SK-MEL-5 (cell line): Measurements from ENCODE around the gene DLEC1. TPM values are rescaled to one million over a fixed set of nuclear protein-coding genes. Genes with fewer than 3 reads are reported as not detected.

Experiments
- DNase-seq: peaks from one replicate; pipeline ENCODE4 v3.0.0-alpha.2; 2016; ENCODE audit warnings: low read depth, low spot score
- in situ Hi-C: cut with HindIII; loops from 2 replicates; pipeline ENCODE4 v1.10.0; 2016; ENCODE audit warnings: low sequenced_read_pairs, high pct_unique_total_duplicates, low pct_unique_long_range_greater_than_20kb
- polyA plus RNA-seq, 2 experiments: library from polyadenylated mRNA; depleted of rRNA; stranded (reverse); fragments of >200 nt; gene quantifications; 2 replicates each; pipeline ENCODE4 v1.2.3, GENCODE V29; 2015
- total RNA-seq: library from RNA; depleted of rRNA; stranded (reverse); fragments of >200 nt; shearing (Covaris generic); gene quantifications from 2 replicates; pipeline ENCODE4 v1.2.3, GENCODE V29; 2014; rRNA removed

The DLEC1 gene
- not detected in 2 replicates for total RNA-seq
- not detected in 2 replicates for polyA plus RNA-seq (2015; cell fraction: cytosol; rRNA removed)
- 0.26 TPM in 1 of 2 replicates, not detected in the other for polyA plus RNA-seq (2015; cell fraction: nucleus; rRNA removed)

GRCh38 chr3:38039101-38039898 lies at the start of gene DLEC1:
Gene DLEC1, plus strand, starts transcription at chr3:38039208. Its CDS starts 18 bp downstream, at chr3:38039226.
- no peak for DNase-seq

GRCh38 chr3:37989821-37990480 lies 49.1 kb upstream of the DLEC1 start:
- in situ Hi-C loops = no loop called here
- no peak for DNase-seq

More at GRCh38 chr3:38039101-38039898, at the start of gene DLEC1:
- in situ Hi-C loops = no loop called here

DNA sequence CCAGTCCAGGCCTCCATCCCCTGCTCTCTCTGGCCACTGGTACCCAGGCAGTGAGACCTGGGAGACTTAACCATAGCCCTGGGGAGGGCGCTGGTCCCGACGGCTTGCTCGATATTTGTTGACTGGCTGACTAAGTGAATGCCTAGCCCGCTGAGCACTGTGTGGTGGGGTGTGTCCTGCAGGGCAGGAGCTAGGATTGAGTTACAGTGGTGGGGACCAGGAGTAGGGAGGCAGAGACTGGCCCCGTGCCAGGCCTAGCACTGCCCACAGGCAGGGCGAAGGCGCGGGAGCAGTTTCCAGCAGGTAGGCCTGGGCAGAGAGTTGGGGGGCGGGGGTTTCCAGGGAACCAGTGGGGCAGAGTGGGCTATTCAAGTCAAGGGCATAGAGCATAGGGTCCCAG lies 48.5 kb upstream of the DLEC1 start, which contains the start of gene VILL:
Gene VILL (plus strand): TSS at position 260 of the 400 bp plus-strand sequence. CDS start 2,887 bp downstream, outside the sequence.
- in situ Hi-C loops = no loop called here
- DNase-seq = no peak

GRCh38 chr3:37991109-37991508 lies 47.9 kb upstream of the DLEC1 start:
- no peak for DNase-seq
- in situ Hi-C loops = no loop called here

- in situ Hi-C loops = no loop called here
- no peak for DNase-seq
These were observed 47.2 kb upstream of the DLEC1 start for GRCh38 chr3:37991823-37992222.

DNA sequence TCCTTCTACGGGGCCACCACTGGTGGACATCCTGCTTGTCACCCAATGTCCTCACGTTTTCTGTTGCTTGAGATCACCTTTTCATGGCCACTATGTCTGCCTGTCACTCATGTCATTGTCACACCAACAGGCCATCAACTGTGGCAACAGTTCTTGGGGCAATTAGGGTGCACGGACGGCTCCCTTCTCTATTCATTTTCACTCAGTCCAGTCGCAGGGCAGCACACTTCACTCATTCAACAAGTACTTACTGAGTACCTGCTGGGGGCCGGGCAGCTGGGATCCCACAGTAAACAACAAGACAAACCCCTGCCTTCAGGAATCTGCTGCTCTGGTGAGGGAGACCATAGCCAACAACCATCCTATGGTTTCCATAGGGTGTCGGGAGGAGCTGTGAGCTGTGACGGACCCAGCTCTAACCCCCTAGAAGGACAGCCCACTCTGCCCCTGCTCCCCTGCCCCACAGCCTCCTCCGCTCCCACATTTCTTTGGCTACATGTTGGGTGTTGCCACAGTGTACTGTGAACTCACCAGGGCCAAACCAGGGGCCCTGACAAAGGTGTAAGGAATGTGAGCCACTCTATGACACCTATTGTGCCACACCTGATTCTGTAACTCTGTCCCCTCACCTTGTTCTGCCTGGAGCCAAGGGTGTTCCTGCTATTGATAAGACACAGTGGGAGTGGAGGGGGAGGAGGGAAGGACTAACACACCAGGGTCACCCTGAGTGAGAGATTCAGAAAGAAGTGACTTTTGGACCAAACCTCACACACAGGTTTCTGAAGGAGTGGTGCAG lies 46.5 kb upstream of the DLEC1 start:
- in situ Hi-C loops = no loop called here
- DNase-seq = no peak

- DNase-seq = no peak
- in situ Hi-C loops = no loop called here
These were observed 45.9 kb upstream of the DLEC1 start for GRCh38 chr3:37993067-37993455.

DNA sequence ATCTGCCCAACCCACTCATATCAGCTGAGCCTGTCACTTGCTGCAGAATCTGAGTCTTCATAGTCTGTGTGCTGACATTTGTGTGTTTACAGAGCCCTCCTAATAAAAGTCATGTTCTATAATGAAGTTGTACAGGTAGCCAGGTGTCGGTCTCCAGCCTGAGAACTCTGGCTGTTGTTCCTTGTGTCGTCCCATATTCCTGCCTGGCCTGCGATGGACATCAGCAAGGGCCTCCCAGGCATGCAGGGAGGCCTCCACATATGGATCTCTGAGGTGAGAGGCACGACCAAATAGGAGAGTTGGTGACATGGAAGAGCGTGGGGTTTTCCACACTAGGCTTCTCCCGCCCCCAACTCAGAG lies 45.6 kb upstream of the DLEC1 start:
- no peak for DNase-seq
- in situ Hi-C loops = no loop called here

- peak; percentile 80 for DNase-seq
- in situ Hi-C loops = no loop called here
These were observed 45.0 kb upstream of the DLEC1 start for GRCh38 chr3:37993820-37994638.

DNA sequence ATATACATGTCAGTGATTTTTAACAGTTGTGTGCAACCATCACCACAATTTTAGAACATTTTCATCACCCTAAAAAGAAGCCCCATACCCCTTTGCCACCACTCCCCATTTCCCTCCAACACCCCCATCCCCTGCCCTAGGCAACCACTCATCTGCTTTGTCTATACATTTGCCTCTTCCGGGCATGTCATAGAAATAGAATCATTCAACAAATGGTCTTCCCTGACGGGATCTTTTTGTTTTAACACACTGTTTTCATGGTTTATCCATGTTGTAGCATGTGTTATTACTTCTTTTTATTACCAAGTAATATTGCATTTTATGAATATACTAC lies 44.4 kb upstream of the DLEC1 start:
- DNase-seq = no peak
- in situ Hi-C loops = no loop called here

DNA sequence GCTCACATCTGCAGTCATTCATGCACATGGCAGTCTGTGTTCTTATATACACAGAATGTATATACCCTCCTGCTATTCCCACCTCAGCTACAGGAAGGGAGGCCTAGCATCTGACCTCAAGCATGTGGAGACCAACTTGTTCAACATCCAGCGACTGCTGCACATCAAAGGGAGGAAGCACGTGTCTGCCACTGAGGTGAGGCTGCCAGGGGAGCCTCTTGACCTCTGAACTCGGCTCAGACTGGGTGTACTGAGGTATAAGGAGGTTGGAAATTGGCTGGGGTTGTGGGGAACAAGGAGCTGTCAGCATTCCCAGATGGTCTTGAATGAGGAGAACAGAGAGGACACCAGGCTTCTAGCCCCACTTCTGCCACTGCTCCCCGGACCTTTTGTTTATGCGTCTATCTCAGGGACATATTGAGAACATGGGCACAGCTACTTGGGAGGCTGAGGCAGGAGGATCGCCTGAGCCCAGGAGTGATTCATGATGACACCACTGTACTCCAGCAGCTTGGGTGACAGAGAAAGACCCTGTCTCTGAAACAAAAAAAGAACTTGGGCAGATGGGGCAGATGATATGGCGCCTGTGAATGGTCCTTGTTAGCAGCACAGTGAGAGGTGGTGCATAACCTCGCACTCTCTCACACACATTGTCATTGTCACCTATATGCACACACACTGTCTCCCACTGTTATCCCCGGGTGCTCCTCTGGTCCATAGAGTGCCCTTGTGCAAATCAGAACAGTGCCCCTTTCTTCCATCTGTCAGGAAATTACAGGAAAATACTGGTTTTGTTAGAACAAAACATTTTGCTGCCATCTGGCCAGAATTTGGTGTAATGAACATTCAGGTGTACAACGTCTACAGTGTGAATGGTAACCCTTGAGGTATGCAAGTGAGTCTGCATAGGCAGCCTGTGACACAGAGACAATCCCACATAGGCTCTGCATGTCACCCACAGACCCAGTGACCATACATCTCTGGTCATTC lies 43.1 kb upstream of the DLEC1 start:
- in situ Hi-C loops = no loop called here
- DNase-seq = no peak

GRCh38 chr3:37996785-37997301 lies 42.2 kb upstream of the DLEC1 start:
- DNase-seq = peak; percentile 88
- in situ Hi-C loops = no loop called here

- no peak for DNase-seq
- in situ Hi-C loops = no loop called here
These were observed 41.7 kb upstream of the DLEC1 start for GRCh38 chr3:37997342-37997741.

DNA sequence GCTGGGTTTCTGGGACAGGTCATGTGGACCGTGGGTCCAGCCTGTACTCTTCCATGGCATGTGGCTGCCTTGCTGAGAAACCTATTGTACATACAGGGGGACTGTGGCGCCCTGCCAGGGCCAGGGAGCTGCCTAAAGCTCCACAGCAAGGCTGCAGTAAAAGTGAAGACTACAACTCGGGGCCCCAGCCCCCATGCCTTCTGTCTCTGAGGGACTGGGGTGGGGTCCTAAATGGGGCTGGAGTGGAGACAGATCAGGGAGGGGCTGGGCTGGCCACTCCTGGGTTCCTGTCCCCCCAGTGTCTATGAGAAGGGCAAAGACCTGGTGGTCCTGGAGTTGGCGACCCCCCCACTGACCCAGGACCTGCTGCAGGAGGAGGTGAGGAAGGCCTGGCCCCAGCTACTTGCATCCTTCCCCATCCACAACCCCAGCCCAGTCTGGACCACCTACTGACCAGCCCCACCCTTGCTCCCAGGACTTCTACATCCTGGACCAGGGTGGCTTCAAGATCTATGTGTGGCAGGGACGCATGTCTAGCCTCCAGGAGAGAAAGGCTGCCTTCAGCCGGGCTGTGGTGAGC lies 41.1 kb upstream of the DLEC1 start:
- in situ Hi-C loops = no loop called here
- no peak for DNase-seq

GRCh38 chr3:37999836-38000235 lies 39.2 kb upstream of the DLEC1 start:
- DNase-seq = no peak
- in situ Hi-C loops = no loop called here
